Measurements from ENCODE around the gene SKAP2.

SKAP2 gene

GRCh38 chr7:26864309-26865093 lies at the start of gene SKAP2:
Gene SKAP2, minus strand, starts transcription at chr7:26864590. Its CDS starts 161 bp downstream, at chr7:26864429.
- DNase-seq (ENCODE audit: low read depth): peak; percentile 99
- H3K4me3 ChIP-seq (ENCODE audit: low read length): peak within 1 kb of the TSS; percentile 83
- TF ChIP-seq, protein P1, sequence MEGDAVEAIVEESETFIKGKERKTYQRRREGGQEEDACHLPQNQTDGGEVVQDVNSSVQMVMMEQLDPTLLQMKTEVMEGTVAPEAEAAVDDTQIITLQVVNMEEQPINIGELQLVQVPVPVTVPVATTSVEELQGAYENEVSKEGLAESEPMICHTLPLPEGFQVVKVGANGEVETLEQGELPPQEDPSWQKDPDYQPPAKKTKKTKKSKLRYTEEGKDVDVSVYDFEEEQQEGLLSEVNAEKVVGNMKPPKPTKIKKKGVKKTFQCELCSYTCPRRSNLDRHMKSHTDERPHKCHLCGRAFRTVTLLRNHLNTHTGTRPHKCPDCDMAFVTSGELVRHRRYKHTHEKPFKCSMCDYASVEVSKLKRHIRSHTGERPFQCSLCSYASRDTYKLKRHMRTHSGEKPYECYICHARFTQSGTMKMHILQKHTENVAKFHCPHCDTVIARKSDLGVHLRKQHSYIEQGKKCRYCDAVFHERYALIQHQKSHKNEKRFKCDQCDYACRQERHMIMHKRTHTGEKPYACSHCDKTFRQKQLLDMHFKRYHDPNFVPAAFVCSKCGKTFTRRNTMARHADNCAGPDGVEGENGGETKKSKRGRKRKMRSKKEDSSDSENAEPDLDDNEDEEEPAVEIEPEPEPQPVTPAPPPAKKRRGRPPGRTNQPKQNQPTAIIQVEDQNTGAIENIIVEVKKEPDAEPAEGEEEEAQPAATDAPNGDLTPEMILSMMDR (IDR thresholded peaks at IDR 0.05; ENCODE audit: insufficient read depth, low read depth, low read length, missing control alignments): no peak

DNA sequence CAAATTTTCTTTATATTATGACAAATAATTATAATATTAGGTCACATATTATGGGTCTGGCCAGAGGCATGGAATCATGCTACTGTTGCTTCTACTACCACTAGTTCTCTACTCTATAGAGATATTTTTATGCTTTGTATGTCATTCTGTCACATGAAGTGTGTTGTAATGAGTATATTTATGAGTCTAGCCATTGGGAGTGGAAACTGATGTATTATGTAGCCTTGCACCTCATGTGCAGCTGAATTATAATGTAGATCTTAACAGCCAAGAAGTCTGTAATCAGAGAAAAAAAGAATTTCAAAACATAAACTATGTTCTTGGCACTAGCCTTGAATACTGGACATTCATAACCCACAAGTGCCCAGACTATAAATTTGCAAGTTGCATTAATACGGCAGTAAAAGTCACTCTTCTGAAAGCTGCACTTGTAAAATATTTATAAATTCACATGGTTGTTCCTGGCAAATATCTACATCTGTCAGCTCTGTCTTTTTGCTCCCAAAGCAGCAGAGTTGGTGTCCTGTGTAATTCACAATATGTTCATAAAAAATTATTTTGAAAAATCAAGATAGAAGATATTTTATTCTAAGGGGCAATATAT lies 48.6 kb upstream of the SKAP2 start:
- no peak for DNase-seq (ENCODE audit: low read depth)
- H3K4me3 ChIP-seq (ENCODE audit: low read length): no peak overlapping the region
- TF ChIP-seq, protein P1 (IDR thresholded peaks at IDR 0.05; ENCODE audit: insufficient read depth, low read depth, low read length, missing control alignments): no peak

DNA sequence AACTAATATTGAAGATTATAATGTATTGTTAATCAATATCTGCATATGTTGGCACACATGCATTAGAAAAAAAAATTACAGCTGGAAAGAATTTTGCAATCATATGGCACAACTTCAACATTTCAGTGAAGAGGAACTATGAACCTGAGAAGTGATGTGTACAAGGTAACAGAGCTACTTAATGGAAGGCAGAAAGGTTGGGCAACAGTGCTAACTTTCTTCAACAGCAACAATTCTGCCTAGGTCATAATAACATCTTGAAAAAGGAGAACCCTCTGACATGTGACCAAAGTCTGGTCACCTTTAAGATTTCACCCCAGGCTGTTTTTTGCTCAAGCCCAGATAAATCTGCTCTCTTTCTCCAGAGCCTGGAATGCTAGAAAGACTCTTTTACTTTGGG lies 47.9 kb upstream of the SKAP2 start:
- TF ChIP-seq, protein P1 (IDR thresholded peaks at IDR 0.05; ENCODE audit: insufficient read depth, low read depth, low read length, missing control alignments): no peak
- no peak overlapping the region for H3K4me3 ChIP-seq (ENCODE audit: low read length)
- peak; percentile 50 for DNase-seq (ENCODE audit: low read depth)

- H3K4me3 ChIP-seq (ENCODE audit: low read length): no peak overlapping the region
- TF ChIP-seq, protein P1 (IDR thresholded peaks at IDR 0.05; ENCODE audit: insufficient read depth, low read depth, low read length, missing control alignments): no peak
- DNase-seq (ENCODE audit: low read depth): peak; percentile 81
Measured at GRCh38 chr7:26910221-26910620, 45.8 kb upstream of the SKAP2 start.

GRCh38 chr7:26900251-26900650 lies 35.9 kb upstream of the SKAP2 start:
- H3K4me3 ChIP-seq (ENCODE audit: low read length): no peak overlapping the region
- DNase-seq (ENCODE audit: low read depth): no peak
- TF ChIP-seq, protein P1 (IDR thresholded peaks at IDR 0.05; ENCODE audit: insufficient read depth, low read depth, low read length, missing control alignments): no peak

DNA sequence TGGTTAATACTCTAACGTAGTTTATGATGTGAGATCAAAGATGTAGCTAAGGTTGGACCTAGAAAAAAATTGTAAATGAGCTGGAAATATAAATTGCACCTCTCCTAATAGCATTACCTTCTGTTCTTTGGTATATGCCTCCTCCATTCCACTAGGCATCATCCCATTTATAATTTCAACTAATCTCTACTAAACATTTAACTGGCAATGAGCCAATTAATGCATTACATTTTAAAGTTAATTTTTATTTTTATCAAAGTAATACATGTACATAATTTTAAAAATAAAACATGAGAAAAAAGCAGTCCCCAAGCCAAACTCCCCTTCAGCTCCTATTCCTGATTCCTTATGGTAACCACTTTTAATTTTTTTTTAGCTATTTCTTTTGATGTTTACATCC lies 35.1 kb upstream of the SKAP2 start:
- no peak overlapping the region for H3K4me3 ChIP-seq (ENCODE audit: low read length)
- no peak for DNase-seq (ENCODE audit: low read depth)
- TF ChIP-seq, protein P1 (IDR thresholded peaks at IDR 0.05; ENCODE audit: insufficient read depth, low read depth, low read length, missing control alignments): no peak
